ENCODE data around the gene FXYD3. TPM values are rescaled to one million over a fixed set of nuclear protein-coding genes. Genes with fewer than 3 reads are reported as not detected.

FXYD3 gene
- total and polyA plus RNA-seq, 2 experiments from 2014 or later: 0.81 TPM; not detected in 1

DNA sequence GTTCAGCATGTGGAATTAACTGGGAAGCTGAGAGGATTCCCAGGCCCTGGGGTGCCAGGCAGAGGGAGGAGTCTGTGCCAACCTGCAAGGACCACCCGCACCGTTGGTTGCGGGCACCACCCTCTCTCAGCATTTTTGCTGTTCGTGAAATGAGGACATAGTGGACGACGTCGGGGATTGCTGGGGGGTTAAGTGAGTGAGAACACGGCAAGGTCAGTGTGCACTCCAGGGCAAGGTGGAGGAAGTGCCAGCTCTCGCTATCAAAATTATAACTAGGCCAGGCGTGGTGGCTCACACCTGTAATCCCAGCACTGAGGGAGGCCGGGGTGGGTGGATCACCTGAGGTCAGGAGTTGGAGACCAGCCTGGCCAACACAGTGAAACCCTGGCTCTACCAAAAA lies 2.2 kb downstream of the FXYD3 start:
- Histone ChIP-seq H3K4me3 (no peak overlapping the region), H3K27me3 (ENCODE audit: insufficient read depth) (no peaks in the 10 kb centered on the region), H3K4me2 (no peak overlapping the region), H3K27ac (ENCODE audit: low read depth) (no peak overlapping the region), H3K9me2 (ENCODE audit: insufficient read depth) (no peaks in the 10 kb centered on the region), H4K20me1 (replicated peaks; ENCODE audit: insufficient read depth) (no peaks in the 10 kb centered on the region), H3F3A (replicated peaks; ENCODE audit: low read depth) (no peaks in the 10 kb centered on the region), H3K79me2 (replicated peaks; ENCODE audit: insufficient read depth) (no peaks in the 10 kb centered on the region), H3K36me3 (ENCODE audit: insufficient read depth) (no peaks in the 10 kb centered on the region), H2AFZ (no peak overlapping the region), H3K4me1 (ENCODE audit: insufficient read depth) (peaks cover 27% of the 10 kb centered on the region)
- ATAC-seq (no peak), DNase-seq (ENCODE audit: low spot score) (no peak)
- peaks cover 25% of the 10 kb centered on the region for H3K27me3 Mint-ChIP-seq (ENCODE audit: insufficient read depth, low read depth, poor library complexity)
- no peak overlapping the region for H3K4me3 Mint-ChIP-seq
- H3K9me3 Mint-ChIP-seq: no peaks in the 10 kb centered on the region; the same call in 2 of the 3 replicates
- peaks cover 38% of the 10 kb centered on the region for H3K4me1 Mint-ChIP-seq
- no peak overlapping the region for H3K27ac Mint-ChIP-seq
- TF ChIP-seq ZNF331 (CRISPR knock-in tag; IDR thresholded peaks at IDR 0.05; ENCODE audit: low read depth) (no peak), NANOG (IDR thresholded peaks at IDR 0.05; ENCODE audit: borderline replicate concordance) (no peak), JUNB (IDR thresholded peaks at IDR 0.05; ENCODE audit: unreplicated experiment) (no peak), CREB1 (CRISPR knock-in tag; IDR thresholded peaks at IDR 0.05; ENCODE audit: low read depth) (no peak), ZNF114 (CRISPR knock-in tag; IDR thresholded peaks at IDR 0.05) (no peak), POLR2AphosphoS5 (IDR thresholded peaks at IDR 0.05; ENCODE audit: low read depth) (no peak), STAT1 (IDR thresholded peaks at IDR 0.05; ENCODE audit: unreplicated experiment) (no peak), EZH2phosphoT487 (IDR thresholded peaks at IDR 0.05; ENCODE audit: unreplicated experiment) (no peak), EZH2 (IDR thresholded peaks at IDR 0.05; ENCODE audit: low read depth, unreplicated experiment) (no peak)
- TF ChIP-seq, protein P1, sequence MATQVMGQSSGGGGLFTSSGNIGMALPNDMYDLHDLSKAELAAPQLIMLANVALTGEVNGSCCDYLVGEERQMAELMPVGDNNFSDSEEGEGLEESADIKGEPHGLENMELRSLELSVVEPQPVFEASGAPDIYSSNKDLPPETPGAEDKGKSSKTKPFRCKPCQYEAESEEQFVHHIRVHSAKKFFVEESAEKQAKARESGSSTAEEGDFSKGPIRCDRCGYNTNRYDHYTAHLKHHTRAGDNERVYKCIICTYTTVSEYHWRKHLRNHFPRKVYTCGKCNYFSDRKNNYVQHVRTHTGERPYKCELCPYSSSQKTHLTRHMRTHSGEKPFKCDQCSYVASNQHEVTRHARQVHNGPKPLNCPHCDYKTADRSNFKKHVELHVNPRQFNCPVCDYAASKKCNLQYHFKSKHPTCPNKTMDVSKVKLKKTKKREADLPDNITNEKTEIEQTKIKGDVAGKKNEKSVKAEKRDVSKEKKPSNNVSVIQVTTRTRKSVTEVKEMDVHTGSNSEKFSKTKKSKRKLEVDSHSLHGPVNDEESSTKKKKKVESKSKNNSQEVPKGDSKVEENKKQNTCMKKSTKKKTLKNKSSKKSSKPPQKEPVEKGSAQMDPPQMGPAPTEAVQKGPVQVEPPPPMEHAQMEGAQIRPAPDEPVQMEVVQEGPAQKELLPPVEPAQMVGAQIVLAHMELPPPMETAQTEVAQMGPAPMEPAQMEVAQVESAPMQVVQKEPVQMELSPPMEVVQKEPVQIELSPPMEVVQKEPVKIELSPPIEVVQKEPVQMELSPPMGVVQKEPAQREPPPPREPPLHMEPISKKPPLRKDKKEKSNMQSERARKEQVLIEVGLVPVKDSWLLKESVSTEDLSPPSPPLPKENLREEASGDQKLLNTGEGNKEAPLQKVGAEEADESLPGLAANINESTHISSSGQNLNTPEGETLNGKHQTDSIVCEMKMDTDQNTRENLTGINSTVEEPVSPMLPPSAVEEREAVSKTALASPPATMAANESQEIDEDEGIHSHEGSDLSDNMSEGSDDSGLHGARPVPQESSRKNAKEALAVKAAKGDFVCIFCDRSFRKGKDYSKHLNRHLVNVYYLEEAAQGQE (IDR thresholded peaks at IDR 0.05; ENCODE audit: unreplicated experiment): no peak
- TF ChIP-seq, protein P2, sequence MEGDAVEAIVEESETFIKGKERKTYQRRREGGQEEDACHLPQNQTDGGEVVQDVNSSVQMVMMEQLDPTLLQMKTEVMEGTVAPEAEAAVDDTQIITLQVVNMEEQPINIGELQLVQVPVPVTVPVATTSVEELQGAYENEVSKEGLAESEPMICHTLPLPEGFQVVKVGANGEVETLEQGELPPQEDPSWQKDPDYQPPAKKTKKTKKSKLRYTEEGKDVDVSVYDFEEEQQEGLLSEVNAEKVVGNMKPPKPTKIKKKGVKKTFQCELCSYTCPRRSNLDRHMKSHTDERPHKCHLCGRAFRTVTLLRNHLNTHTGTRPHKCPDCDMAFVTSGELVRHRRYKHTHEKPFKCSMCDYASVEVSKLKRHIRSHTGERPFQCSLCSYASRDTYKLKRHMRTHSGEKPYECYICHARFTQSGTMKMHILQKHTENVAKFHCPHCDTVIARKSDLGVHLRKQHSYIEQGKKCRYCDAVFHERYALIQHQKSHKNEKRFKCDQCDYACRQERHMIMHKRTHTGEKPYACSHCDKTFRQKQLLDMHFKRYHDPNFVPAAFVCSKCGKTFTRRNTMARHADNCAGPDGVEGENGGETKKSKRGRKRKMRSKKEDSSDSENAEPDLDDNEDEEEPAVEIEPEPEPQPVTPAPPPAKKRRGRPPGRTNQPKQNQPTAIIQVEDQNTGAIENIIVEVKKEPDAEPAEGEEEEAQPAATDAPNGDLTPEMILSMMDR (conservative IDR thresholded peaks at IDR 0.05; ENCODE audit: low read depth in 2 of 2): no peak
- TF ChIP-seq, protein P3, sequence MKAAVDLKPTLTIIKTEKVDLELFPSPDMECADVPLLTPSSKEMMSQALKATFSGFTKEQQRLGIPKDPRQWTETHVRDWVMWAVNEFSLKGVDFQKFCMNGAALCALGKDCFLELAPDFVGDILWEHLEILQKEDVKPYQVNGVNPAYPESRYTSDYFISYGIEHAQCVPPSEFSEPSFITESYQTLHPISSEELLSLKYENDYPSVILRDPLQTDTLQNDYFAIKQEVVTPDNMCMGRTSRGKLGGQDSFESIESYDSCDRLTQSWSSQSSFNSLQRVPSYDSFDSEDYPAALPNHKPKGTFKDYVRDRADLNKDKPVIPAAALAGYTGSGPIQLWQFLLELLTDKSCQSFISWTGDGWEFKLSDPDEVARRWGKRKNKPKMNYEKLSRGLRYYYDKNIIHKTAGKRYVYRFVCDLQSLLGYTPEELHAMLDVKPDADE (IDR thresholded peaks at IDR 0.05): no peak
- no peaks in the 10 kb centered on the region for H3K36me3 Mint-ChIP-seq (ENCODE audit: low read depth)

Measured in GM23338 (cell line).